Large intestine (tissue), 1 donor: ENCODE measurements around the gene CCDC184. TPM values are rescaled to one million over a fixed set of nuclear protein-coding genes. Genes with fewer than 3 reads are reported as not detected.

ENCODE experiments used
- polyA plus RNA-seq: library from polyadenylated mRNA; unstranded; fragments of 120-200 nt; gene quantifications from one replicate; pipeline ENCODE4 v1.2.1, GENCODE V29; 2013

Gene CCDC184
- polyA plus RNA-seq, 1 donor, result 3.3 TPM

Other genes with a start within 250 kb of the CCDC184 start
- 218 TPM for gene TMEM106C, start 220.0 kb upstream of the CCDC184 start, polyA plus RNA-seq
- gene COL2A1, start 179.2 kb upstream of the CCDC184 start, polyA plus RNA-seq, result 9.0 TPM
- 11.9 TPM for gene SENP1, start 77.6 kb upstream of the CCDC184 start, polyA plus RNA-seq
- gene PFKM, start 64.3 kb upstream of the CCDC184 start, polyA plus RNA-seq, result 41.9 TPM
- 30.6 TPM for gene ASB8, start 26.1 kb upstream of the CCDC184 start, polyA plus RNA-seq
- gene OR10AD1, start 19.6 kb downstream of the CCDC184 start, polyA plus RNA-seq, result 0.37 TPM
- 23.0 TPM for gene ZNF641, start 167.3 kb downstream of the CCDC184 start, polyA plus RNA-seq